HCEC 1CT (cell line): ENCODE data around the gene DCXR.

Experiments used
- DNase-seq: peaks from one replicate; pipeline ENCODE4 v3.0.0-alpha.2; 2017

The DCXR gene

DNA sequence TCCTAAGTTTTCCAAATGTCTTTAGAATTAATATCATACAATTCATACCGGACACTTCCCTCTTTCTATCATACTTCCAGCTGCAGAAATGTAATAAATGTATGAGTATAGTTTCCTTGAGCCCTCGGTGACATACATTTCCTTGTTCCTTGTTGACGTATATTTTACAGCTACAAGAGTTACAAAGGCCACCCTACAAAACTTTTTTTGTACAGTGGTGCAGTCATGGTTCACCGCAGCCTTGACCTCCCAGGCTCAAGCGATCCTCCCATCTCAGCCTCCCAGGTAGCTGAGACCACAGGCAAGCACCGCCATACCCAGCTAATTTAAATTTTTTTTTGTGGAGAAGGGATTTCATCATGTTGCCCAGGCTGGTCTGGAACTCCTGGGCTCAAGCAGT lies 35.3 kb upstream of the DCXR start:
- DNase-seq, result no peak

DNA sequence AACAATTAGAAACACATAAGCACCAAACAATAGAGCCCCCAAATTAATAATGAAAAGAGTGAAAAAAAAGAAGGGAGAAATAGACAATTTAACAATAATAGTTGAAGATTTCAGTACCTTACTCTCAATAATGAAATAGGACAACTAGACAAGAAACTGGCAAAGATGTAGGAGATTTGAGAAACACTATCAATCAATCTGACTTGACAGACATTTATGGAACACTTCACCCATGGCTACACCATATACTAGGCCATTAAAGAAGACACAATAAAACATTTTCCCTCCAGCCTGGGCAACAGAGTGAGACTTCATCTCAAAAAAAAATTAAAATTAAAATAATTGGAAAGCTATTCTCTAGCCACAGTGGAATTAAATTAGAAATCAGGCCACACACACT lies 33.1 kb upstream of the DCXR start:
- no peak for DNase-seq

DNA sequence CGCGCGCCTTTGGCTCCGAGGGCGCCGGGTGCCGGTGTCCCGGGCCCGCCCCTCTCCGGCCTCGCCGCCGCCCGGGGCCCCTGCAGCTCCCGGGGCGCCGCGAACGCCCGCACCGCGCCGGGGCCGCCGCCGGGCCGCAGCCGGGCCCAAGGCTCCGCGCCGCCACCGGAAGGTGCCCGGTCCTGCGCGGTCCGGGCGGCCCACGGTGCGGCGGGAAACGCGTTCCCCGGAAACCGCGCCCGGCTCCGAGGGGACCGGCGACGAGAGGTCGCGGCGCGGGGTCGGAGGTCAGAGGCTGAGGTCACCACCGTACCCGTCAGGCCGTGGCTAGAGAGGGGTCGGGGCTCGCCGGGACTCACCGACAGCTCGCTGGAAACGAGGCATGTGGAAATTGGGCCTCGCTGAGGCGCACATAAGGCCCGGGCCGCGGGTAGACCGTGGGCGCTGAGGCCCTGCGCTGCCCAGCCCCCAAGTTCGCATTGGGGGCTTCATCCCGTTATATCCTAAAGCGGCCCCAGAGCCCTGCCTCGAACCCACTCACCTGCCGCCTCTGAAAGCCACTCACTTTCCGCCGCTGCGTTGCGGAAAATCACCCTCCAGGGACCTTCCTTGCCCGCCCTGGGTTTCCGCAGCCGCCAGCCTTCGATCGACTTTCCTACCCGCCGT lies 28.3 kb upstream of the DCXR start, which contains the start of gene DUS1L:
DUS1L (minus strand) TSS at position 167 of the 666 bp plus-strand sequence. CDS start 745 bp downstream, outside the sequence.
- peak; percentile 54 for DNase-seq

DNA sequence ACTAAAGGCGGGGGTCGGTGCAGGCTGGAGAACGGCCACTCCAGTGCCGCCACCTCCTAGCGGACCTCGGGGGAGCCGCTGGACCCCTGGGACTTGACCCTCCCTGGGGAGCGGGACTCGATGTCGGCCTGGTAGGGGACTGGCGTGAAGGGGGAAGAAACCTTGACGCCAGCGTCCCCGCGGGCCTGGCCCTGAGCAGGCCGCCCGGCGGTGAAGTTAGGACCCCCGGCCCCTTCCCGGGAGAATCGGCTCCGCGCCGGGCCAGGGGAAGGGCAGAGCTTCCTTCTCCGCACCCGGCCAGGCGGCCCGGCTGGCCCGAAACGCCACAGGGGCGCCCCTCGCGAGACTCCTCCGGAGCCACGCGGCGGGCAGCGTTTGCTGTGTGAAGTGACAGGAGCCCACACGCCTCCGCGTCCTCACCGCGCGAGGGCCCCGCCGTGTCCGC lies 27.7 kb upstream of the DCXR start:
- DNase-seq, result no peak

DNA sequence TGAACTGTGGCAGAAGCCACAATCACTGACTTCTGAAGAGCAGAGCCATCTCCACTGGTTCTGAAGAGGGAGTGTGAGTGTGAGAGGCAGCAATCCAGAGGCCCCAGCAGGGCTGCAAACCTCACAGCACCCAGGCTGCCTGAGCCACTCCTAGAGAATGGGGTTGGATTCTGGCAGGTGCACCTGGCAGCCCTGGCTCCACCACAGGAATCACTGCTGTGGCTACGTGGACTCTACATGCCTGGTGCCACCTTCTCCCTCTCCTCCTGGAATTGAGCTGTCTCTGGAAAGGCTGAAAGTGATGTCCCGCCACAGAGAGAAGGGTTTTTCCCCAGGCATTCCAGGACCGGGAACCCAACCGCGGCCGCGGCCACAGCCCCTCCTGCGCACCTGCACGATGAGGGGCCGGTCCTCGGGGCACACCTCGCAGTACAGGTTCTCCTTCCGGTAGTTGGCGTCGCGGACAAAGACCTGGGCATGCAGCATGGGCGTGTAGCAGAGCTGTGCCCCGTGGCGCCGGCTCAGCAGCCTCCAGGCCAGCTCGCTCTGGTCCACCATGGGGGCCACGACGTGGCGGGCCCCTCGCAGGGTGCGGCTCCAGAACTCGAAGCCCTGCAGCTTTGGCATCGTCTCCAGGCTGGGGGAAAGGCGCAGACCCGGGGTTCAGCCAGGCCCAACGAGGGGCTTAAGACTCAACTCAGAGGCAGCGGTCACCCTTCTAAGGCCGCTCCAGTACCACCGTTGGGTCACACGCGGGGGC lies 27.1 kb upstream of the DCXR start:
- DNase-seq, result no peak

DNA sequence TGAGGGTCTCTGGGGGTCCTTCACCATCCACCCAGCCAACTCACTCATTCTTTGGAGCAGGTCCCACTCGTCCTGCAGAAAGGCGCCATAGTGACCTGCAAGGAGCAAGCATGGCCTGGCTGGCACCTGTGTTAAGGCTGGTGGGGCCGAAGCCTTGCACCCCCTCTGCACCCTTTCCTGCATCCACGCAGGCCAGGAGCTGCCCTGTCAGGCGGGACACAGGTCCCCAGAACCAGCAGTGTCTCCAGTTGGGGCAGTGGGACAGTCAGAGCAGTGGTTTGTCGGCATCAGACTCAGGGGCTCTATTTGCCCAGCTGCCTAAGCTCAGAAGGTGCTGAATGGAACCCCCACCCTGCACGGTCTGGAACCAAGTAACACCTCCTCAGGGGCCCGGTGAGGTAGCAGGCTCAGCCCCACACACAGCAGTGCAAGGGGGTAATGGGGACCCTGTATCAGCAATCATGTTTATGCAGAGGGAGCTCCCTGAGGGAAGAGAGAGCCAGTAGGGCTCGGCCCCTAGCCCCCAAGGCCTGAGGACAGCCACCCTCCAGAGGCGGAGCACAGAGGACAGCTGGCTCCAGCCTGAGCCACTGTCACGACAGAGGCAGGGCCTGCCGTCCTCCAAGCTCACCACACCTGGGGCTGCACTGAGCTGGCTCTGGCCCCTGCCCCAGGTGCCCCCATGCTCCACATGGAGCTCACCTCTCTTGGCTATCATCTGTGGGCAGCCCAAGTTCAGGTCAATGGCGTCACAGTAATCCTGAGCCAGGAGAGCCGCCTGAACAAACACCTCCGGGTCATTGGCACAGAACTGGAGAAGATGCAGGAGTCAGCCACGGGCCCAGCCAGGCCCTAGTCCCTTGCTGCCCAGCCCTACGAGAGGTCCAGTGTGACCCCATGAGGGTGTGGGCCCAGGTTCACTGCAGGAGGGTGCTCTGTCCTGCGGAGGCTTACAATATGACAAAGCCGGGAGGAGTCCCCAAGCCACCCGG lies 26.2 kb upstream of the DCXR start:
- DNase-seq, result no peak

DNA sequence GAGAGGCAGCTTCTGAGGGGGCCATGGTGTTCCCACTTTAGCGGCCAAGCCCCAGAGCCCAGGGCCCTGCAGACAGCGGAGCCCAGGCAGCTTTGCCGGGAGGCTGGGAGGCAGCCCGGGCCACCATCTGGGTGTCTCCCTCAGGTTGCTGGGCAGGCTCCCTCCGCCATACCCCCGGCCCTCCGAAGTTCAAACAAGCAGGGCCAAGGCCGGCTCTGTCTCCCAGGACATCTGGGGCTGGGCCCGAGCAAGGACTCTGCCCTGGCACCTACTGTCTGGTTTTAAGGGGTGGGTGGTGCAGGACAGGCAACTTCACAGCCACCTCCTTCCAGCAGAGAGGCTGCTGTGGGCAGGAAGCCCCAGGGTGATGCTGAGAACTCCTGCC lies 25.5 kb upstream of the DCXR start:
- DNase-seq, result no peak

DNA sequence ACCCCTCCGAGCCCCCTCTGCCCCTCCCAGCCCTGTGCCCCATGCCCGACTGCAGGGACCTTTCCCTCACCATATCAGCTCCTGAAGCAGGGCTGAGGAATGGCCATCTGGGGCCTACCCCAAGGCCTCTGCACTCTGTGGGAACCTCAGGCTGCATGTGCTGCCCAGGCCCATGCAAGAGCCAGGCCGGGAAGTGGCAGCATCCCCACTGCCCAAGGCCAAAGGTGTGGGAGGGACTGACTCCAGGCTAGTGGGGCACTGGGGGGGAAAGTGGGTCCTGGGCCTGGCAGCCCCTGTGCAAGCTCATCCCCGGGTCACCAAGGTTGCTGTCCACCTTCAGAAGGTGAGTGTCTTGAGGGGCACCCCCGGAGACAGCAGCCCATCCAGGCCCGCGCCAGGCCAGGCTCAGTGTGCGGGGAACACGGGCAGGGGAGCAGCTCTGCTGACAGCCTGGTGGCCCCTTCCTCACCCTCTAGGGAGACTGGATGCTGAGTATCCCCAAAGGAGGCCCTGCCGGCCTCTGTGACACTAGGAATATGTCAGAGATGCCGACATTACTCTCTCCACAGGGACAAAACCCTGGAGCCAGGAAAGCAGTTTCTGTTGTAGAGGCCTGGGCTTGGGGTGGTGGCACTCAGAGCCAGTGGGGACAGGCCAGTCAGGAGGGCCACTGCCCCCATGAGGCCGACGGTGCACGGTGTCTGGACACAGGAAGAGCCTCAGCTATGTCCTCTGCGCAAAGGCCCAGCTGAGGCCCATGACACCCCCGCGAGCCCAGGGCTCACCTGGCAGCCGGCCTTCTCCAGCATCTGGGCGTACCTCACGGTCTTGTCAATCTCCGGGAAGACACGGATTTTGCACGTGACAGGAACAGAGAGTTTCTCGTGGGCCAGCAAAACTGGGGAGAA lies 24.8 kb upstream of the DCXR start:
- no peak for DNase-seq

DNA sequence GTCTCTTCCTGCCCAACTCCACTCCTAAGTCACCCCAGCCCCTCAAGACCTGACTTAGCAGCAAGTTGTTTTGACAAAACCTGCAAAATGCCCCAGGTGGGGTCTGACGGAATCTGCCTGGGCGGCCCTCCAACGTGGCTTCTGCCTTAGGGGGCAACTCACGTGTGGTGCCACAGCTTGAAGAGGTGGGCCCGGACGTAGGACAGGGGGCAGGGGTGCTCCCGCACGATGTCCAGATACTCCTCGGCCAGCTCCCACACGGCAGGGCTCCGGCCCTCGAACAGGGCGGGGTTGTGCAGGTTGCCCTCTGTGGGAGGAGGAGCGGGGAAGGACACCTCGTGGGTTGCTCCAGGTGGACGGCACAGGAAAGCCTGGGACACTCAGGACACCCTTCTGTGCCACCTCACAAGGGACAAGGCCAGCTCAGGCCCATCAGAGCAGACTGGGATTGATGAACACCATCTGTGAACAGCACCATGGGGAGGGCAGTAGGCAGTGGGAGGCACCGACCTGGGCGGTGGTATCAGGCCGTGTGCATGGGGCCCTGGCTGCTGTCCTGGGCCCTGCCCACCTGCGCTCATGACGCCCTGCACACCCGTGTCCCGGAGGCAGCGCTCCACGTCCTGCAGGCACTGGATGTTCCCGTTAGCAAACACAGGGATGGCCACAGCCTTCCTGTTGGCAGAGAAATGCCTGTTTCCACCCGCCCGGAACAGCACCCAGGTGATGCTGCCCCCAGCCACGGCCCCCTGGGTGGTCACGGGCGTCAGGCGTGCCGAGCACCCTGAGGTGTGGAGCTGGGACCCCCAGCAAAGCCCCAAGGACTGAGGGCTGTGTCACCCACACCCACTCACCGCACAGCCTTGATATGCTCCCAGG lies 23.8 kb upstream of the DCXR start:
- no peak for DNase-seq

DNA sequence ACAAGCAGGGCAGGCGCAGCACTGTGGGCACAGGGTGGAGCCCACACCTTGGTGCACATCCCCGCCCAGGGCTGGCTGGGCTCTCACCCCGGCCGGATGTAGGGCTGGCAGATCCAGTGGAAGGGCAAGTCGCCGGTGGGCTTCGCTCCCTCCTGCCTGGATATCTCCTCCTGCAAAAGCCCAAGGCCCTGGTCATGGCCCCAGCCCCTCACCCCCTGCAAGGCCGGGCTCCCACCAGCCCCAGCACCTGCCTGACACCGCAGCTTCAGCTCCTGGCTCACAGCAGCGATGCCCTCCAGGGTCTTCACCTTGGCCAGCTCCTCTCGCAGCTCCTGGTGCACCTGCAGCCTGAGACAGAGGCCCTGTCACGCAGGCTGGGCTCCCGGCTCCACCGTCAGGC lies 23.1 kb upstream of the DCXR start:
- no peak for DNase-seq

DNA sequence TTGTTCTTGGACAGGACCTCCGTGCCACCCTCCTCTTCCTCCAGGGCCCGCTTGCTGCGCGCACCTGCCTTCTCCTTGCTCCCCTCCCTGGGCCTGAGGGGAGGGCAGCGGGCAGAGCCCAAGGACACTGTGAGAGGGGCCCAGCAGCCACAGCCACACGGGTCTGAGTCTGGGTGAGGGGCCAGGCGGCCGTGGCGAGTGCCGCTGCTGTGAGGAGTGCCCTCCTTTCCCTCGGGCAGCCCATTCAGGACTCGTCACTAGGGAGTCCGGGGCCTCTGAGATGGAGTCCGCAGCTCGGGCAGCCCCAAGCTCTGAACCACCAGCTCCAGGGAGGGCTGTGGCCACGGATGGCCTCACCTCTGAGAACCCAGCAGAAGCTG lies 22.5 kb upstream of the DCXR start:
- no peak for DNase-seq

DNA sequence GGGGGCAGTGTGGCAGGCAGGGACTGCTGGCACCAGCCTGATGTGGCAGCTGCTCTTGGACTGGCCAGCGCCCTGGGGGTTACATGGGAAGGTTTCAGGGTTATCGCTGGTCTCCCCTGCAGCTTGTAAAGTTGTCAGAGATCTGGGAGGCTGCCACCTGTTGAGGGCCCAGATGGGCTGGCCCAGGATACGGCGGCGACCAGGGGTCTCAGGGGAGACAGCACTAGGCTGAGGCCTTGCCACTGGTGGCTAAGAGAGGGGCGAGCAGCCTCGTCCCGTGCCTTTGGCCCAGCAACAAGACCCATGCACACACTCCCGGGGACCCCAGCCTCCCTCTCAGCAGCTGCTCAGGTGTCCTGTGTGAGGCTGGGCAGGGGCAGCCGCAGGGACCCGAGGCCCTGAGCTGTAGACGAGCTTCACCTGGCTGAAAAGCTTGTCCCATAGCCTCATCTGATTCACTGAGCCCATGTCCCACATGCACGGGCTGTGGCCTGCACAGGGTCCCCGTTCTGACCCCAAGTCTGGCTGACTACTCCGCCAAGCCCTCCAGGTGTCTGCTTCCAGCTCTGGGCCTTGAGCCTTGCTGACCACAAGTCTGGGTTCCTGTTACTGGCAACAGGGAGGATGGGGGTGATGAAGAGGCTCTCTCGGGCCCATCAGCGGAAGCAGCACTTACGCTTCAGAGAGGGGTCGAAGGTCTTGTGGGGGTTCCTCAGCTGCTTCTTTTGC lies 21.9 kb upstream of the DCXR start:
- DNase-seq, result no peak

DNA sequence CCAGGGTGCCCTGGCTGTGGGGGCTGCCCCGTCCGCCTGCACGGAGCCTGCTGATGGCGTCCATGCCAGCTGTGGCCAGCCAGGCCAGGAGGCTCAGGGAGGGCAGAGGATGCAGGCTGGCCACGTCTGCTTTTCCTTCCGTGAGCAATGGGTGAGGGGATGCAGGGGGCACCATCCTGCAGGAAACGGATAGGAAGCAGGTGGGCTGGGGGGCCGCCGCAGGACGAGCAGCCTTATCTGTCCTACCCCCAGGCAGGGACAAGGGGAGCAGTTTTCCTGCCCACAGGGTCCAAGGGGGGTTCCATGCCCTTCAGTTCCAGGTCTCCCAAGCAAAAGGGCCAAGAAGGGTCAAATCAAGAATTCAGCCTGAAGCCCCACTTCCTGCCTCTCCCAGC lies 21.4 kb upstream of the DCXR start:
- DNase-seq, result no peak

DNA sequence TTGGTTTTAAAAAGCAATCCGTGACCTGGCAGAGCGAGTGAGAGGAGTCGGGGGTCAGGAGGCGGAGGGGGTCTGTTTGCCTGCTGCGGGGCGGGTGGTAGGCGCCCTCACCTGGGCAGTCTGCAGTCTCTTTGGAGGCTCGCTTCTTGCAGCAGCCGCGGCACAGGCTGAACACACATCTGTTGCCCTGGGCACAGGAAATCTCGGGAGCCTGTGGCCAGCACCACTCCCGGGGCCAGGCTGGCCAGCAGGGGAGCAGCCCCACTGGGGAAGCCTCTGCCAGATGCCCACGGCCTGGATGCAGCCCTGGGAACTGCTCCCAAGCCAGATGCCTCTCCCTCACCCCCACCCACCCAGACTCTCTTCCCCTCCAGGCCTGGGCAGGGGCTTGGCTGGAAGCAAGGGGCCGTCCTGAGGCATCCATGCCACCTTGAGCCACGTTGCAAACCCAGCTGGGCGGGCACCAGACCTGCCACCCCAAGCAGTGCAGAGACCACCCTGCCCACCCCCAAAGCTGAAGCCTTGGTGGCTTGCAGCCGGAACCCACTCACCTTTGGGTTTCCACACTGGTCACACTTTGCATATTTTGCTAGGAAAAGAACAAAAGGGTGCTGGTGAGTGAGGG lies 20.8 kb upstream of the DCXR start:
- no peak for DNase-seq

DNA sequence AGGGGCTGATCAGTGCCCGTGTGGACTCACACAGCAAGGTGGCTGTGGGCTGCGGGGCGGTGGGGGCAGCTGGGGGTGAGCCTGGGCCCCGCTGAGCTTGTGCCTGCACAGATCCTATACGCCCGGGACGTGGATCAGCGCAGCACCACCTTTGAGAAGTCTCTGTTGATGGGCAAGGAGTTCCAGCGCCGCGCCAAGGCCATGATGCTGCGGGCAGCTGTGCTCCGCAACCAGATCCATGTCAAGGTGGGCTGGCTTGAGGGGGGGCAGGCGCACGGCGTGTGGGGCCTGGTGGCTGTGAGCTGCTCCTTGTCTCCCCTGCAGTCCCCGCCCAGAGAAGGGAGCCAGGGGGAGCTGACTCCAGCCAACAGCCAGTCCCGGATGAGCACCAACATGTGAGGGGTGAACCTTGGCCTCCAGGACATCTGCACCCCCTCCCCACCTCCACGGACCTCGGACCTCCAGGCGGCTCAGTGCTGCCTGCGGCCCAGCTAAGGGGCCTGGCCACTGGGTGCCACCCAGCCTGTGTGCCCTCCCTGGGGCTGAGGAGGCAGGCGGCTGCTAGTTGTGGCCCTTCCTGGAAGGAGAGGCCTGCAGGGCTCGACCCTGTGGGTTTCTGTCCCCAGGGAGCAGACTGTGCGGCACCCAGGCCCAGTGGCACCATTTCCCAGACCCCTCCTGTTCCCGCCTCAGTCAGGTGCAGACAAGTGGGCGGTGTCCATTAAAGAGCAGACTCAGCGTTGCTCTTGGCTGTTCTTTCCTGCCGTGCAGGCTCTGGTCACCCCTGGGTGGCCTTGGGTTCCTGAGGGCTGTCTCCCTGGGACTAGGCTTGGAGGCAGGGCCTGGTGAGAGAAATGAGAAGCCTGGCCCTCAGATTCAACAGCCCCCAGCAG lies 19.5 kb upstream of the DCXR start:
- DNase-seq, result no peak

DNA sequence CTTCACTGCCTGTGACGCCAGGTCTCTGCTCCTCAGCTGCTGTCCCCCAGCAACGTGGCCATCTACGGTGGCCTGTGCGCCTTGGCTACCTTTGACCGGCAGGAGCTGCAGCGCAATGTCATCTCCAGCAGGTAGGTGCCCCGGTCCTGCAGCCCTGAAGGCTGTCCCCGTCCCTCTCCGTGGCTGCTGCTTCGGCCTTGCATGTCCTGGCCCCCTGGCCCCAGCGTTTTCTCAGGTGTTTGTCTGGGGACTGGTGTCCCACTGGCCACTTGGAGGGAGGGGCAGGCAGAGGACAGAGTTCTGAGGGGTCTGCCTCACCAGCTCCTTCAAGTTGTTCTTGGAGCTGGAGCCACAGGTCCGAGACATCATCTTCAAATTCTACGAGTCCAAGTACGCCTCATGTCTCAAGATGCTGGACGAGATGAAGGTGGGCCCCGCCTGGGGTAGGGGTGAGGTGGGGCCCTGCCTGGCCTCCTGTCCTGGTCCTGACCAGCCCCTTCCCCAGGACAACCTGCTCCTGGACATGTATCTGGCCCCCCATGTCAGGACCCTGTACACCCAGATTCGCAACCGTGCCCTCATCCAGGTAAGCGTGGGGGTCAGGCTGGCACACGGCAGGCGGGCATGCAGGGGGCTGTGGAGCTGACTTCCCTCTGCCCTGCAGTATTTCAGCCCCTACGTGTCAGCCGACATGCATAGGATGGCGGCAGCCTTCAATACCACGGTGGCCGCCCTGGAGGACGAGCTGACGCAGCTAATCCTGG lies 18.6 kb upstream of the DCXR start:
- DNase-seq, result no peak

DNA sequence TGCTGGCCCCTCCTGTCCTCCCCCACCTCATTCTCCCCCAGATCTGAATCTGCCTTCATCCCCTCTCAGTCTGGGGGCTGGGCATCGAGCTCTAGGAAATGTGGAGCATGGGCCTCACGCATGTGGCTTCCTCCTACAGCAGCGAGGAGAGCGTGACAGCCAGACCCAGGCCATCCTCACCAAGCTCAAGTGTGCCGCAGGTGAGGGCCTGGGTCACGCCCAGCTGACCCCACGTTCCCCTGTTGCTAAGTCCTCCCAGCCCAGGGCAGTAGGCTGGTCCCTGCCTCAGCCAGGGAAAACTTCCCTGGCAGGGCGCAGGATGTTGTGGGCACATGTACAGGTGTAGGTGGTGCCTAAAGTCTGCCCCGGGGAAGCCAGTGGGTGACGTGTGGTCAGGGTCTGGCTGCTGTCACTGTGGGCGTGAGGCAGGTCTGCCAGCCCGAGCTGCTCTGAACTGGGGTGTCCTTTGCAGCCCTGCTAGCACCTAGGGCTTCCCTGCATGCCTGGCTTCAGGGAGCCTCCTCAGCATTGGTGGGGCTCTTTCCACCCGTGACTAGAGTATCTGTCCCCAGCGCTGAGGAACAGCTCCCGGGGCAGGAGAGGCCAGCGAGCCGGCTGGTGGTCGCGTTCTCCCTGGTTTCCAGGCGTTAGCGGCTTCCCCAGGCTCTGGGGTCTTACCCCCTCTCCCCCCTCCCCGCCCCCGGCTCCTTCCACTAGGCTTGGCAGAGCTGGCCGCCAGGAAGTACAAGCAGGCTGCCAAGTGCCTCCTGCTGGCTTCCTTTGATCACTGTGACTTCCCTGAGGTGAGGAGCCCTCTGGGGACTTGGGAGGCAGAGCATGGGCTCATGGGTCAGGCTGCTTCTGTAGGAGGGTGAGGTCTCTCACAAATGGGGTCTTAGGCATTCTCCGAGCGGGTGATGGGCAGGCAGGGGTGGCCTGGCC lies 17.8 kb upstream of the DCXR start:
- DNase-seq, result no peak
